NCI-H1048 (cell line): ENCODE results near the gene NUDT8.
"Not testable (repeated sequence)": the region's sequence is repeated elsewhere in the genome, so short reads cannot be mapped to it uniquely, and the experiment has no call there.

Experiments
- DNase-seq: peaks from one replicate; lab custom pipeline; 2025; lab: John Stamatoyannopoulos, UW

Gene NUDT8

GRCh38 chr11:67629386-67630227 is at the start of gene NUDT8:
Gene NUDT8 (minus strand): TSS chr11:67629937. CDS start chr11:67629911, 26 bp downstream.
- peak; percentile 36 for DNase-seq

GRCh38 chr11:67675058-67675747 is 45.5 kb upstream of the NUDT8 start:
- DNase-seq, result no peak

DNA sequence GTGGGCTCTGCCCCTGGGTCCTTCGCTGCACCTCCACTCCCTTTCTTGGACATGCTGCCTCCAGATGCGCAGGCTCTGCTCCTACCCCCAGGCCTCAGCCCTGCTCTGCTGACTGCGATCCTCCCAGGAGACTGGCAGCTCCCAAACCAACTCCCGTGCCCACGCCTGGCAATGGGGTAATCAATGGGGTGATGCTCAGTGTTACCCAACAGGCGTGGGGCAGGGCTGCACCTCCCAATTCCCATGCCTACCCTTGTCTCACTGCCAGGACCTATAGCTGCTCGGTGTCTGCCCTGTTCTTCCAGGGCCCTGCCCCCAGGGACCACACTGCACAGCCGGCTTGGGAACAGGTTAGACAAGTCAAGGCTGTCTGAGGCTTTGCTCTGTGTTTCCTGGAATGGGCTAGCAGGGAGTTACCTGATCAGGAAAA is 44.7 kb upstream of the NUDT8 start, which contains the start of gene ALDH3B2:
TSS of gene ALDH3B2 (minus strand) at position 182 of the 430 bp plus-strand sequence. CDS start 7,688 bp downstream, outside the sequence.
- DNase-seq, result no peak

DNA sequence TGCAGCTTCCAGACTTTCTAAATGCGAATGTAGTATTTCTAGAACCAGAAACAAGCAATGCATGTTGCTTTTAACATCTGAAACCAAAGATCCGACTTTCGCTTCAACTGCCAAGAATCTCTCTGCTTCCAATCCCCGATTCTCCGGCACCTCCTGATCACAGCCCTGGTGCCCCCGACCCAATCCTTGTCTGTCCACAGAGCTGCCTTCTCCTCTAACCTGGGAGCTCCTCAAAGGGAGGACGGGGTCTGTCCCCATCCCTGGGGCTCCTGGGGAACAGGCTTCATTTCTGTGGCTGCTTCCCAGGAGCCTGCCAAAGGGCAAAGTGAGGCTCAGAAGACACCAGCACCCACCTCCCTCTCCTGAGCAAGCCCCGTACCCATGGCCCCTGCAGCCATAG is 44.2 kb upstream of the NUDT8 start:
- no peak for DNase-seq

DNA sequence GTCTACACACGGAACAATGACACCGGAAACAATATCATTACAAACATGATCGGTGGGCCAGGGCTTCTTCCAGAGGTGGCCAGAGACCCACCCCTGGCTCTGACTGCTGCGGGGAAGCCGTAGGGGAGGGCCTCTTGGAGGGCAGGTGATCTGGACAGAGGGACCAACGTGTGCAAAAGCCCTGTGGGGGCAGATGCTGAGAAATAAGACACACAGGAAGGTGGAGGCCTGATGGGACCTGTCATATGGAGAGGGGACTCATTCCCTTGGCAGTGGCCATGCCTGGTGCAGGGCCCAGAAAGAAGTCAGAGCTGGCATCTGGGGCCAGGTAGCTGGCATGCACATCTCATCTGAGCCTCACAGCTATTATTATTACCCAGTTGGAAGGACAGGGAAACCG is 43.6 kb upstream of the NUDT8 start:
- no peak for DNase-seq

GRCh38 chr11:67671211-67671520 is 41.4 kb upstream of the NUDT8 start:
- DNase-seq, result no peak

DNA sequence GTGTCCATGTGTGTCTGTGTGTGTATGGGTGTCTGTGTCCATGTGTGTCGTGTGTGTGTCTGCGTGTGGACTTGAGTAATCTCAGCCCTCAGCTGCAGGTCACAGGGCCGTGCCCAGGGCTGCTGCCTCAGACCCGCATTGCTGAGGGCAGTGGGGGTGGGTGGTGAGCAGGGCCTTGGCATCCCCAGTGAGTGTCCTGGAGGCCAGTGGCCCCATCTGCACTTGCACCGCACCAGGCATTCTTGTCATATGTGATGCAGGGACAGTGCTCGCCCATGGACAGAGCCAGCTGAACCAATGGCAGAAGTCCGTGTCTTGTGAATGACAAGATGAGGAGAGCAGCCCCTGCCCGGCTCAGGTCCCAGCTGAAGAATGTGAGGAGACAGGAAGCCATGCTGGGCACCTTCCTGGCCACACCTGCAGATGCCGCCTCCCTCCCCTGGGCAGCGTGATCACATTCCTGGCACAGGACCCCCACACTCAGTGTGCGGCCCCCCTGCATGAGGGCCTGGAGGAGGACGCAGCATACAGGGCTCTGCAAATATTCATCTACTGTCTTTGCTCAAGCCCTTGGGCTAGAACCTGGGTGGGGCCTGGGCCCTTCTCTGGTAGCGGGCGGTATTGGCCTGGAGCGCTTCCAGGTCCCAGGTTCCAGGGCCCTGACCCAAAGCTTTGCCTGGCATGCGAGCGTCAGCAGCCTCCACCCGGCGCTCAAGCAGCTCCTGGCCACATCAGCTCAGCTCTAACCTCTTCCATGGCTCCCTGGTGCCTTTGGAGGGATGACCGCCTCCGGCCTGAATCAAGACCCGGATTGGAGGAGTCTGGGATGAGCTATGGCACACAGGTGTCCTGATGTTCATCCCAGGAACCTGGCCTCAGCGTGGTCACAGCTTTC is 40.8 kb upstream of the NUDT8 start:
- DNase-seq, result no peak

DNA sequence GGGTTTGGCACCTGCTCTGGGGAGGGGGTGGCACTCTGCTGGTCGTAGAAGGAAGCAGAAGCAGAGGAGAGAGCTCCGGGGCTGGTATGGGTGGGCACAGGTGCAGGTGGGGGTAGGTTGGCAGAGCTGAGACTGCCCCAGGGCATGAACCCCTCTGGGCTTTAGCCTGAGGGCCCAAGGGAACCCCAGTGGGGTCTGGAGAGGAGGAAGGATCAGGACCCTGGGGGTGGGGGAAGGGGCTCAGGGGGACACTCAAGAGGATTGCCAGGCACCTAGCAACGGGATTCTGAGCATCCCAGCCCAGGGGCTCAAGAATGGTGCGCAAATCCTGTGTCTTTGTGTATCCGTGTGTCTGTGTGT is 38.4 kb upstream of the NUDT8 start:
- no peak for DNase-seq

DNA sequence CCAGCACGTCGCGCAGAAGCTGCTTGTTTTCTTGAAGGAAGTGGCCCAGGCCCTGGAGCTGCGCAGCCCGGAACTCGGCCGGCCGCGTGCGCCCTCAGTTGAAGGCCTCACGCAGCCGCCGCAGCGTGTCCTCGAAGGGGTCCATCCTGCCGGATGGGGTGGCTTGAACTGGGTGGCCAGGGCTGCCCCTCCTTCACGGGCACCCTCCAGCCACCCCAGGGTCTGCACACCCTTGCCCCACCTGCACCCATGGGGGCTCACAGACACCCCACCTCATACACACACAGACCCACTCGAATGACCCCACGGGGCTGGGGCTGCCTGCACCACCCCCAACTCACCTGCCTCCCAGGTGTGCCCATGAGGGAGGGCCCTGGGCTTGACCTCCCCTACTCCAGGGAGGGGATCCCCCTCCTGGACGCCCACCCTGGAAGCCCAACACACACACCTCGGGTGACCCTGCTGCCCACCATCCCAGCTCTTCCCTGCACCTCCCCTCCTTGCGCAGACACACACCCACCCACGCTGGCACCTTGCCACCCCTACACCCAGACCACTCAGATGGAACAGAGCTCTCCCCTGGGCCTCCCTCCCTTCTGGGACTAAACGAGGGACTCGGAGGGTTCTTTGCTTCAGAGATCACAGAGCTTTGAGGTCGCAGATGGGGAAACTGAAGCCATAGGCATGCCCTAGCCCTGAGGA is 37.9 kb upstream of the NUDT8 start:
- DNase-seq, result no peak

DNA sequence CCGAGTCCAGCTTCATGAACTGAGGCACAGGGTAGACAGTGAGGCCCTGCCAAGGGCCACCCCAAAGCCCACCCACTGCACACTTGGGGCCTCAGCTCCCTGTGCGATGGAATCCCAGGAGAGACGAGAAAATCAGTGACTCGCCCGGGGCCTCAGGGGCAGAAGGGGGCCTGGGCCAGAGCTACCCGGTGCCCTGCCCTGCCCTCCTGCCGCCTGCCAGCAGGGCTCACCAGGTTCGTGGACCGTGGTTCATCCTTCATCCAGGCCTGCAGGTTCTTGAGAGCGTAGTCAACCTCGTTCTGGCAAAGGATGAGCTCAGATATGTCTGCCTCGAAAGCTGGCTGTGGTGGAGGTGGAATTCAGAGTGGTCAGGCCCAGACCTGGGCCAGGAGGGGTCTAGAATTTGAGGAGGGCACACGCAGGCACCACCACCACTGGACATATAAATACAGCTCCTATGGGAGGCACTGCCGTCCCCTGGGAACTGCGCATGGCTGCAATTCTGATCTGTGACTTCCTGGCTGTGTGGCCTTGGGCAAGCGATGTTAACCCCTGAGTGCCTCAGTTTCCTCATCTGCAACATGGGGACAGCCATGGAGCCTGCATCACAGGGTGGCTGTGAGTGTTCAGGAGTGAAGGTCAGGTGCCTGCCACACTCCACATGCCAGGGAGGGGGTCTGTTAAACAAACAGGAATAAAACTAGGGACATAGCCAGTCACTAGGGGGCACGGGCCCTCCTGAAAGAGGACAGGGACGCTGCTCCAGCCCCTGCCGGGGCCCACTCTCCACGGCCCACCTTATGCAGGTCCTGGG is 37.1 kb upstream of the NUDT8 start:
- DNase-seq, result no peak

DNA sequence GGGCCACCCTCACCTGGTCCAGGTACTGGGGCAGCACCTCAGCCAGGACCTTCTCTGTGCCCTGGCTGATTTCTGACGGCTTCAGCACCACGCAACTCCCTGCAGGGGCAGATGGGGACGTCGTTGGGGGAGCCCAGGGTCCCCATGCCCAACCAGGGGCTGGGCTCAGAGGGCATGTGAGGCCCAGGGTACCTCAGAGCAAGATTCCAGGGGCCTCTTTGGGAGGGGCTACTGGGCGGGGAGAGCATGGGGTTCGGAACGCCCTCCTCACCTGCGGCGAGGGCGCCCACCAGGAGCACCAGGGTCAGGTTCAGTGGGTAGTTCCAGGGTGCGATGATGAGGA is 36.5 kb upstream of the NUDT8 start:
- DNase-seq, result no peak

DNA sequence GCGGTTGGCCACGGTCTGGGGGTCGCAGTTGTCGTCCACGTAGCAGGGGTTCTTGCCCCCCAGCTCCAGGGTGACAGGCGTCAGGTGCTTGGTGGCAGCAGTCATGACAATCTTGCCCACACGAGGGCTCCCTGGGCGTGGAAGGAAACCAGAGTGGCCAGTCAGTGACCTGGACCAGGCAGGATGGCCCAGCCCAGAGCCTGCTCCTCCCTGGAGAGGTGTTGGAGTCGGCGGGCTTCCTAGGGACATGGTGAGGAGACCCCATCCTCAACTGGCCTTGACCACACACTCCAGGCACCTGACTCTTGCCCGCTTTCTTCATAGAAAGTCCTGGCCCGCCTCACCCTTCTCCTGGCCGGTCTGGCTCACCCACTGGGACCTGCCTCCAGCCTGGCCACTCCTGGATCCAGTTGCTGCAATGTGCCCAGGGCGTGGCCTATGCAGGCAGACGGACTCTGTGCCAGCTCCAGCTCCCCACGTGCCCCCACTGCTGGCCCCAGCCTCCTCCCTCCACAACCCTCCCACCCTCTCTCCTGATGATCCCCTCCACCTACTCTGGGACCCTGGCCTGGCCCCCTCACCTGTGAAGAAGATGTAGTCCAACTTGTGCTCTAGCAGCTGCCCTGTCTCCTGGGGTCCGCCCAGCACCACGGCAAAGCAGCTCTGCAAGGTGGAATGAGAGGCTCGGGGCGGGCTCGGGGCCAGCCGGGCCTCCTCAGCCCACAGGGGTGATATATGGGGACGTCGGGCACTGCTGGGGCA is 36.0 kb upstream of the NUDT8 start:
- no peak for DNase-seq

DNA sequence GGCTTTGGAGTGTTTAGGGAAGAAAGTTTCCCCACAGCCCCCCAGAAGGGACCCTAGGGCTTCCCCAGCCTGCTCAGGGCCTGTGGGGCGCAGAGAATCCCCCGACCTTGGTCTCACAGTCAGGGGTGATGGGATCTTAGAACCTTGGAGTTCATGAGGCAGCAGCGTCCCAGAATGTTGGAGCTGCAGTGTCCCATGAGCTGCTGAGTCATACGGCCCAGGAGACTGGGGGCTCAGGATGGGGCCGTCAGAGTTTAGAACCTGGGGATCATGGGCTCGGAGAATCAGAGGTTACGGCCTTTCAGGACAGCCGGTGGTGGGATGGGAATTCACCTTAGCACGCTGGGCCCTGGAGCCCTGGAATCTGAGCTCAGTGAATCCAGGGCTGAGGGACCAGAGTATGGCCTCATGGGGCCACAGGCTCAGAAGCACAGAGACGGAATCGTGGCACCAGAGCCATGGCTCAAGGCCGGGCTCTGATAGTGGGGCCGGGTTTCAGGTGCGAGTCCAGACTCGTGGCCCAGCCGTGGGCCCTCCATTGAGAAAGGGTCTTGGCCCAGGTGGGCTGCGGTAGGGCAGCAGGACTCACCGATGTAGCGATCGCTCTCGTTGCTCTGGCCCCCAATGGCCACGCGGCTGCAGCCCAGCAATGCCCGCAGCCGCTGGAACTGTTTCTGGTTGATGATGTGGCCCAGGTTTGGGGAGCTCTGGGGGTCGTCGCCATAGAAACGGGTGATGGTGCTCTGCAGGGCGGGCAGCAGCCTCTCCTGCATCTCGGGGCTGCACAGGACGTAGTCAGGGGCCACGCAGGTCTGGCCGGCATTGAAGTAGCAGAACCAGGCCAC is 35.2 kb upstream of the NUDT8 start:
- no peak for DNase-seq

DNA sequence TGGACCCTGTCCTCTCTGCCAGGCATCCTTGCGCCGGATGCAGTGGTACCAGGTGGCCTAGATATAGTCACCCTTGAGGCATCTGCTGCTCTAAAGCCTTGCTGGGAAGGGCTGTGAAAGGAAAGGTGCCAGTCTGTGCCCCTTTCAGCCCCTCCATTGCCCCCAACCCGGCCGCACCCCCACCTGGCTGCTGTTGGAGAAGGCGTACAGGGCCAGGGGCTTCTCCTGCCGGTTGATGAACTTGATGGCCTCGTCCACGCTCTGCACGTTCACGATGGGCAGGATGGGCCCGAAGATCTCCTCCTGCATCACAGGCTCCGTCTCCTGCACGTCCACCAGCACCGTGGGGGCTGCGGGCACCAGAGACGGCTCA is 34.5 kb upstream of the NUDT8 start:
- no peak for DNase-seq

GRCh38 chr11:67663532-67664212 is 33.9 kb upstream of the NUDT8 start:
- DNase-seq, result no peak

DNA sequence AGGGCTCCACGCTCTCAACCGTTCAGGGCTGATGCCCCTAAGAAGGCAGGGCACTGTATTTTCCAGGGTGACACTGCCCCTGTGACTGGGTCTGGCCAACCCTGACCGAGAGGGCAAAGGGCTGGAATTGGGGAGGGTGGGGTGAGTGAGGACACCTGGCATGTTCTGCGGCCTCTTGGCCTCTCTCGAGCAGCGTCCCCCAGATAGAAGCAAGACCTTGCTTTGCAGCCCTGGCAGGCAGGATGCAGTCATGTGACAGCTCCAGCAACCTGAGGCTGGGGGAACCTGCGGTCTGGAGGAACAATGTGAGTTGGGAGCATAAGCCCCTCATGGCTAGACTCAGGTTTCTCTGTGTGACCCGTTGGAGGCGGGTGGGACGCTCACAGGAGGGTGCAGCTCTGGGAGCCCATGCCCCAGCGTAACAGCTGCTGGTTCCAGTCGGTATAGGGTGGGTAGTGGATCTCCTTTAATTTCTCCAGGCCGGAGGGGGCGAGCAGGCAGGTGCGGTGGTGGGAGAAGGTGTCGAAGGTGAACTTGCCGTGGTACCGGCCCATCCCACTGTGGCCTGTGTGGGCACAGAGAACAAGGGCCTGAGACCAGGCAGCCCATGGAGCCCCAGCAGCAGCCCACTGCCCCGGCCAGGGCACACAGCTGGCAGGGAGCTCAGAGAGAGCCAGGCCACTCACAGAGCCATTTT is 33.2 kb upstream of the NUDT8 start:
- DNase-seq, result no peak

- no peak for DNase-seq
Observed at GRCh38 chr11:67662142-67662834, 32.6 kb upstream of the NUDT8 start.

DNA sequence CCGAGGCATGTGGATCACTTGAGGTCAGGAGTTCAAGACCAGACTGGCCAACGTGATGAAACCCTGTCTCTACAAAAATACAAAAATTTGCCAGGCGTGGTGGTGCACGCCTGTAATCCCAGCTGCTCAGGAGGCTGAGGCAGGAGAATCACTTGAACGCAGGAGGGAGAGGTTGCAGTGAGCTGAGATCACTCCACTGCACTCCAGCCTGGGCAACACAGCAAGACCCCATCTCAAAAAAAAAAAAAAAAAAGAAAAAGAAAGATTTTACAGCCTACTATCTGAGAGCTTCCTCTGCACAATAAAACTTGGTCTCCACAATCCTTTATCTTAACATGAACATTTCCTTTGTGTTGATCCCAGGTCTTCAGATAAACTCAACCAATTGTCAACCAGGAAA is 31.0 kb upstream of the NUDT8 start:
- DNase-seq, result not testable (repeated sequence)
